Activated gamma-delta T cell treated with anti-CD3 and anti-CD28 coated beads, Interleukin-2, amount 50 U/mL, for 16 hours (primary cell): Measurements from ENCODE around the gene CLINT1.
A peak's percentile ranks its signal among the peaks of the same experiment; 100 is the strongest.
"Not testable (repeated sequence)": the region's sequence is repeated elsewhere in the genome, so short reads cannot be mapped to it uniquely, and the experiment has no call there.

Experiments
- DNase-seq: peaks from one replicate; pipeline ENCODE4 v3.0.0-alpha.2; 2020; ENCODE audit warnings: low read depth

The CLINT1 gene

GRCh38 chr5:157858527-157859226 is at the start of gene CLINT1:
Gene CLINT1, minus strand, starts transcription at chr5:157859145. Its CDS starts 175 bp downstream, at chr5:157858970.
- DNase-seq, result peak; percentile 76

DNA sequence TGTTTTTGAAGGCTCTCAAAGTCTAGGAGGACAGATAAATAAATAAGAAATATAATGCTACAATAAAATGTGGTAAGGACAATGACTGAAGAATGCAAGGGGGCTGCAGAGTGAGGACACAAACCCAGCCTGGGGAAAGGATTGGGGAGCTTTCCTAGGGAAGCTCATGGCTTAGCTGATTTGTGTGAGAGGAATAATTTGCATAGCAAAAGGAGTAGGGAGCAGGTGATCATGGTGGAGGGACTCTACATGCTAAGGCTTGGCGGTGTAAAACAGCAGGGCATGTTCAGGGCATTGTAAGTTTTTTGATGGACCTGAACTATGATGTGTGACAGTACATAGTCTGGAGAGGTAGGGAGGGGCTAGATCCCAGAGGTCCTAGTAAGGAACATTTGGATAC is 49.5 kb upstream of the CLINT1 start:
- DNase-seq, result no peak

DNA sequence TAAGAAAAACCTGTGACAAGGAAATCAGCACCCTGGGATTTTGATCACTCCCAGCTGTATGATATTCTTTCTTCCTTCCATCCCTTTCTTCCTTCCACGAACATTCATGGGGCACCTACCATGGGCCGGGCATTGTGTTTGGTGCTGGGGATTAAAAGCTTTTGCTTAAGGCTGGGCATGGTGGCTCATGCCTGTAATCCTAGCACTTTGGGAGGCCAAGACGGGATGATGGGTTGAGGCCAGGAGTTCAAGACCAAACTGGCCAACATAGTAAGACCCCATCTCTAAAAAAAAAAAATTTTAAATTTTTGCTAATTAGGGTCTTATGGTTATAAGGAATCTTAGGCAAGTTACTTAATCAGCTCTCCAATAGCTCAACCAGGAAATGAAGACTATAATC is 48.5 kb upstream of the CLINT1 start:
- no peak for DNase-seq

GRCh38 chr5:157903117-157903450 is 44.1 kb upstream of the CLINT1 start:
- DNase-seq, result no peak

DNA sequence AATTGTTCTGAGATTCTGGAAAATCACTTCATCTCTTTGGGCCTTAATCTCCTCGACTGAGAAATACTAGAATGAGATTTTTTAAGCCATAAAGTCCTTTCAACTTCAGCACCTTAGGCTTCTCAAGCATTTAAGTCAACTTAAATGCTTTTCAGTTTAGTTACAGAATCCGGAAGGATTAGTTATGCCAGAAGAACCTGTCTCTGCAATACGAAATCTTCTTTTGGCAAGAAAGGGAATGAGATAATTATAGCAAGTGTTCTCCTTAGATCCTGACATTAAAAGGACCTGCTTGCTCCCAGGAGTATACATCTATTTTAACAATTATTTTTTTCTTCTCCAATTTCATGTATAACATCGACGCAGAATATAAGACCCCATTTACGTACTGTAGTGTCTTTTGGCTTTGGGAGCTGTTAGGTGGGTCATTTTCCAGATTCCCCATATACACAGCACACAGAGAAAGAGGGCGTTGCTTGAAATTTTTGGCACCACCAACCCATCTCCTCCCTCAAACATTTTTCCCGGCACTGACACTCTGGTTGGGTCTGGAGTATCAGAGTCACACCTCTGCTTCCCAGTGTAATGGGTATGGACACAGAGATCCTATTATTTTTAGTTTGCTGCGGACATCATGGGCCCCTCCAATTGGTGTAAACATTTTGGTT is 43.6 kb upstream of the CLINT1 start:
- DNase-seq, result no peak

GRCh38 chr5:157900644-157901043 is 41.7 kb upstream of the CLINT1 start:
- DNase-seq, result no peak

DNA sequence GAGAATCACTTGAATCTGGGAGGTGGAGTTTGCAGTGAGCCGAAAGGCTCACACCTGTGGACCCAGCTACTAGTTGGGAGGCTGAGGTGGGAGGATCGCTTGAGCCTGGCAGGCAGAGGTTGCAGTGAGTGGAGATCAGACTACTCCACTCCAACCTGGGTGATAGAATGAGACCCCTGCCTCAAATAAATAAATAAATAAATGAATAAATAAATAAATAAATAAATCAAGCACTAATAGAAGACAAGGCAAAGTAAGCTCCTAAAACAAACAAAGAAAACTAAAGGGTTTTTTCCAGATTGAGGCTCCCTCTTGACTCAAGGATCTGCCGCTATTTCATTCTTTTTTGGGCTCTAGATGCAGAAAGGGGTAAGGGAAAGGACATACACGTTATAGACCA is 34.7 kb upstream of the CLINT1 start:
- DNase-seq, result no peak

GRCh38 chr5:157892974-157893373 is 34.0 kb upstream of the CLINT1 start:
- DNase-seq, result no peak

GRCh38 chr5:157890836-157891597 is 32.1 kb upstream of the CLINT1 start:
- no peak for DNase-seq

GRCh38 chr5:157888814-157889532 is 30.0 kb upstream of the CLINT1 start:
- no peak for DNase-seq

DNA sequence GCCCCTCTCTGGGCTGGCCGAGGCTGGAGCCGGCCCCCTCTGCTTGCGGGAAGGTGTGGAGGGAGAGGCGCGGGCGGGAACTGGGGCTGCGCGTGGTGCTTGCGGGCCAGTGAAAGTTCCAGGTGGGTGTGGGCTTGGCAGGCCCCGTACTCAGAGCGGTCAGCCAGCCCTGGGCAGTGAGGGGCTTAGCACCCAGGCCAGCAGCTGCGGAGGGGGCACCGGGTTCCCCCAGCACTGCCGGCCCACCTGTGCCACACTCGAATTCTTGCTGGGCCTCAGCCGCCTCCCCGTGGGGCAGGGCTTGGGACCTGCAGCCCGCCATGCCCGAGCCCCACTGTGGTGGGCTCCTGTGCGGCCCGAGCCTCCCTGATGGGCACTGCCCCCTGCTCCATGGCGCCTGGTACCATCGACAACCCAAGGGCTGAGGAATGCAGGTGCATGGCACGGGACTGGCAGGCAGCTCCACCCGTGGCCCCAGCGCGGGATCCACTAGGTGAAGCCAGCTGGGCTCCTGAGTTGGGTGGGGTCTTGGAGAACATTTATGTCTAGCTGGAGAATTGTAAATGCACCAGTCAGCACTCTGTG is 27.9 kb upstream of the CLINT1 start:
- no peak for DNase-seq

- not testable (repeated sequence) for DNase-seq
Measured at GRCh38 chr5:157885051-157885450, 26.1 kb upstream of the CLINT1 start.

- DNase-seq, result not testable (repeated sequence)
Measured at GRCh38 chr5:157881498-157881897, 22.6 kb upstream of the CLINT1 start.

DNA sequence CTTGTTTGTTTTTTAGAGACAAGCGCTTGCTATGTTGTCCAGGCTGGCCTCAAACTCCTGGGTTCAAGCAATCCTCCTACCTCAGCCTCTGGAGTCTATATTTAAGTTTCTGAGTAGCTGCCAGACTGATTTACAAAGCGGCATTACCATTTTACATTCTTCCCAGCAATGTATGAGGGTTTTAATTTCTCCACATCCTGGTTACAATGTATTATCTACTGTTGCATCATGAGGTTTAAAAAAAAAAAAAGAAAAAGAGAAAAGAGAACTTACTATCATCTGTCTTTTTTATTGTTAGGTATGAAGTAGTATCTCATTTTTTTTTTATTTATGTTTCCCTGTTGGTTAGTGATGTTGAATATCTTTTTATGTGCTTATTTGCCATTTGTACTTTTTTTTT is 18.9 kb upstream of the CLINT1 start:
- DNase-seq, result no peak

- no peak for DNase-seq
Measured at GRCh38 chr5:157874861-157875260, 15.9 kb upstream of the CLINT1 start.

DNA sequence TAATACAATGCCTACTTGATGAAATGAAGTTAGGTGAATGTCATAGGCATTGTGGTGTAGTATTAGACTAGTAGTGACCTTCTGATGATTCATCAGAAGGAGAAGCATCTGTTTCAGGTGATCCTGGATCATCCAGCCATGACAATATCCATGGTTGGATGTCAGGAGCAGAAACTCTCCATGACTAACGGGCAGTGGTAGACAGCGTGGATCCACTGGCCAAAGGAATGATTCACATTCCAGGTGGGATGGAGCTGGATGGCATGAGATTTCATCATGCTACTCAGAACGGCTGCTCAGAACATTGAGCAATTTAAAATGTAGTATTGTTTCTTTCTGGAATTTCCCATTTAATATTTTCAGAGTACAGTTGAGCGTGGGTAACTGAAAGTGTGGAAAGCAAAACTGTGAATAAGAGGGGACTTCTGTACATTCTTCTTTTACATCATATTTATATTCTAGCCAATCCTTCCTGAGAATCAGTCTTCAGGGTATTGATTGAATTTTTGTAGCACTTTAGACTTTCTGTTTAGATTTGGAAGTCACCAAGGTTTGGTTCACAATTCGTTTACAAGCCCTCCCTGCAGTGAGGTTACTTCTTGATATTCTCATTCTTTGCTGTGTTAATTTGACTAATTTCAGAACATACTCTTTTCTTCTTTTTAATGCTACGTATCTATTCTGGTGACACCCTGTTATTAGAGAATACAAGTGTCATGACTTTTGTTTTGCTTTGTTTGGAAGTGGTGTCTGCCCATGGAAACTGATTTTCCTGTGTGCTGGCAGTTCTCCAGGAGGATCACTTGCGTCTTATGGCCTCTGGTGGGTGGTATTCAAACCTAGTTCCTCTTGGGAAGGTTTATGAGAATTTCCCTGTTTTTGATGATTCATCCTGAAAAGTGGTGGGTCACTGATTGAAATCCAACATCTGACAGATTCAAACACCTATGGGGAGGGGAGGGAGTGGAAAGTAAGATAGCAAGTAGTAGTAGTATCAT is 12.2 kb upstream of the CLINT1 start:
- DNase-seq, result no peak

GRCh38 chr5:157867751-157868387 is 8.9 kb upstream of the CLINT1 start:
- no peak for DNase-seq

DNA sequence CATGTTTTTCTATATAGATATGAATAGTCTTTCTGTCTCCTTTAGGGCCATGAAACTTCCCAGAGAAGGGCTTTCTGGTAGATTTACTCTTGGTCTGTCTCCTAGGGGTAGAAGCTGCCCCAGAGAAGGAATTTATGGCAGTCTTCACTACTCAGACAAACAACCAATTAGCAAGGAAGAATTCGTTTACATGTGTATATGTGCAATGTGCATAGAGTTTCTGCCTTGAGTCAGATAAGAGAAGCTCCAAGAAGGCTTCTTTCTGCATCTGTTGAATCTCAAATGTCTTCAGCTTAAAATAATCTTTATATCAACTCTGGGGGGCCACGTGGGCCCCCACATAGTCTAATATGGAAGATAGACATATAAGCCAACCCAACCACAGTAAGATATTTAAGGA is 7.6 kb upstream of the CLINT1 start:
- no peak for DNase-seq

DNA sequence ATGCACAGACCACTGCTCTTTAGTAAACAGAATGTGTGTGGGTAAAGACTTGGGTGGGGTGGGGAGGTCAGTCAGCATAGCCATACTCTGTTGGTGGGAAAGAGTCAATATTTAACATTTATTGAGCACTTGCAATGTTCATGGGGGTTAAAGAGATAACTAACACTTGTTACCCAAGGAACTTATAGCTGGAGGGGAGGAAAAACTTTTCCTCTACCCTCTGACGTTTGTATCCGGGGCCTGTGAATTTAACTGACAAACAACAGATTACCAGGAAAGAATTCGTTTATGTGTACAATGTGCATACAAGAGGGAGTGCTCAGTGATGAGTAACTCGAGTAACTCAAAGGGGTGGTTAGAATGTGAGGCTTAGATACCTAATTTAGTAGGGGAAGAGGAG is 6.8 kb upstream of the CLINT1 start:
- DNase-seq, result no peak

DNA sequence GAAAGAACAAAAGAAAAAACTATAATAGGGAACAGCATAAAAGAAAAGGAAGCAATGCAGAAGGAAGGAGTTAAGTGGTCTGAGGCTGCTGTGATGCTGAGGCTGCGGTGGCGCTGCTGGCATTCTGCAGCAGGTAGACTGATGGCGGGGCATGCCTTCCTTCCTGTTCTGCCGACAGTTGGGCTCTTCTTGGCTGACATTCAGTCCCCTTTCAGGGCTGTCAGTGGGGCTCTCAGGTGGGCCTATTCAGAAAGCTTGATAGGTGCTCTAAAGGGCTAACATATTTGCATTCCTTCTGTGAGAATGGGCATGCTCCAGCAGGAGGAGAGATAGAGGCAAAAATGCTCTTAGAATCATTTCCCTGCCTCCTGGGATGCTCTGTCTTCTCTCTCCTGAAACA is 5.1 kb upstream of the CLINT1 start:
- DNase-seq, result no peak
